HEK293 (cell line): Measurements from ENCODE around the gene SMIM12.

Source experiments
- CTCF ChIP-seq: fragments of 450-650 bp; formaldehyde crosslinking; IDR thresholded peaks from 2 replicates; pipeline ENCODE4 v1.5.1; 2016; ENCODE audit warnings: missing biosample characterization, missing genetic modification characterization
- REST ChIP-seq: fragments of 450-650 bp; formaldehyde crosslinking; IDR thresholded peaks from 2 replicates; pipeline ENCODE4 v1.5.1; 2016; ENCODE audit warnings: missing biosample characterization, missing genetic modification characterization
- ZBTB44 ChIP-seq: fragments of 450-650 bp; IDR thresholded peaks from 2 replicates; pipeline ENCODE4 v1.5.1; 2018; ENCODE audit warnings: missing biosample characterization, mild to moderate bottlenecking, missing genetic modification characterization
- ZNF121 ChIP-seq: fragments of 450-650 bp; formaldehyde crosslinking; IDR thresholded peaks from 2 replicates; pipeline ENCODE4 v1.5.1; 2016; ENCODE audit warnings: missing biosample characterization, missing genetic modification characterization
- ZNF146 ChIP-seq: fragments of 450-650 bp; formaldehyde crosslinking; IDR thresholded peaks from 2 replicates; pipeline ENCODE4 v1.5.1; 2016; ENCODE audit warnings: missing biosample characterization, missing genetic modification characterization
- ZNF221 ChIP-seq: fragments of 450-650 bp; formaldehyde crosslinking; IDR thresholded peaks from 2 replicates; pipeline ENCODE4 v1.5.1; 2017; ENCODE audit warnings: missing biosample characterization, missing genetic modification characterization, borderline replicate concordance
- ZNF660 ChIP-seq: fragments of 450-650 bp; IDR thresholded peaks from 2 replicates; pipeline ENCODE4 v1.5.1; 2018; ENCODE audit warnings: missing biosample characterization, mild to moderate bottlenecking, missing genetic modification characterization
- ZNF704 ChIP-seq: fragments of 450-650 bp; formaldehyde crosslinking; IDR thresholded peaks from 2 replicates; pipeline ENCODE4 v1.5.1; 2016; ENCODE audit warnings: missing biosample characterization, missing genetic modification characterization
- ZNF777 ChIP-seq: fragments of 450-650 bp; formaldehyde crosslinking; IDR thresholded peaks from 2 replicates; pipeline ENCODE4 v1.5.1; 2017; ENCODE audit warnings: missing biosample characterization, missing genetic modification characterization, borderline replicate concordance

GRCh38 chr1:34876406-34876805 lies 16.9 kb upstream of the SMIM12 start:
- TF ChIP-seq ZNF777 (tag by site-specific recombination) (no peak), ZNF704 (tag by site-specific recombination) (no peak), REST (tag by site-specific recombination) (no peak), CTCF (no peak), ZNF660 (no peak), ZNF121 (tag by site-specific recombination) (no peak), ZBTB44 (tag by site-specific recombination) (no peak), ZNF146 (no peak), ZNF221 (tag by site-specific recombination) (no peak)
